ENCODE measurements around the gene TJP1. TPM values are rescaled to one million over a fixed set of nuclear protein-coding genes. Genes with fewer than 3 reads are reported as not detected.
"Not testable (repeated sequence)": the region's sequence is repeated elsewhere in the genome, so short reads cannot be mapped to it uniquely, and the experiment has no call there.

TJP1 gene
- polyA plus RNA-seq, 4 donors: 132 to 189 (median 159) TPM

DNA sequence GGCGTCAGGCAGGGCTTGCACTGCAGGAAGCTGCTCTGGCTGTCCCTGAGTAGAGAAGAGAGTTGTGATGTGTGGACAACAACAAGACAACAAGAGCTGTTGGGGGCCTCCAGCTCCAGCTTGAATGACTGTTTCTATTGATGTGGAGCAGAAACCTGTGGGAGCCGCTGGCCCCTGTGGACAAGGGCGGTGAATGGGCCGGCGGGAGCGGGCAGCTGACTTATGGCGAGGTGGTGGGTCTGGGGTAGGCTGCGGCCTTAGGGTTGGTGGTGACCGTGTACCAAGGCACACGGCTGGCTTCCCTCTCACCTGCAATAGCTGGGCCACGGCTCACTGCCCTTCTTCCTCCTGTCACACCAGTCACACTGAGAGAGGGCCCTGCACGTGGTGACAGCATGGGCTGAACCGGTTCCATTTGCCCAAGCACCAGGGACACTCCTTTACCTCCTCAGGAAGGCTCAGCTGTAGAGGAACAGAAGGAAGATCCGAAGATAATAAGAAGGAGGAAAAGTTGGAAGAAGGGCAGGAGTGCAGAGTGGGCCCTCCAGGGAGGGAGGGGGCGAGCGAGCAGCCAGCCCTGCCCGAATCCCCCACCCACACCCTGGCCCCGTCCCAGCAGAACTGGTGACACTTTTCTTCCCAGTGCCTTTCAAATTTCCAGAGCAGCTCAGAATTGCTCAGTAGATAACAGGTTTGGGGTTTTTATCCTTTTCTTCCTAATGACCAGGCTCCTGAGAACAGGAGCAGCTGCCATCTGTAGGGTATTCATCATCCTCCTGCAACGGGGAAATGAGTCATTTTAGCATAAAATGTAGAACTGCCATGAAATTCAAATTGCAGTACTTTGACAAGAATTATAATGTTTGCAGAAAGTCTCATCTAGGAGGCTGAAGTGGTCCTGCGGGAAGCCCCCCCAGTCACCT lies 136.9 kb downstream of the TJP1 start:
- DNase-seq (ENCODE audit: low read depth in 4 of 4, low spot score in 2 of 4): no peak

DNA sequence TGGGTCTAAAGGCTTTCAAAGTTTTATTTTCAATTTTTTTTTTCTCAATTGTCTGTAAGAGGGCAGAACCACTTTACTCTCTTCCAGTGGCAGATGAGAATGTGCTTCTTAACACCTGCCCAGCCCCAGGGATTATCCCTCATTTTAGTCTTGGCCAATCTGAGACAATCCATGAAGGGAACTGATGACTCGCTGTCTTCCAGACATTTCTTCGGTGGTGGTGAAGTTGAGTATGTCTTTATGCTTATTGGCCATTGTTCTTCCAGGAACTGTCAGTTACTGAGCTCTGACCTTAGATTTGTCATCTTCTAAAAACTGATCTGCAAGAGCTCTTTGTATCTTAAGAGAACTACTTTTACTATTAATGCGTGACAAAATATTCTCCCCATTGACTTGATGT lies 139.5 kb downstream of the TJP1 start:
- no peak for DNase-seq (ENCODE audit: low read depth in 4 of 4, low spot score in 2 of 4)

DNA sequence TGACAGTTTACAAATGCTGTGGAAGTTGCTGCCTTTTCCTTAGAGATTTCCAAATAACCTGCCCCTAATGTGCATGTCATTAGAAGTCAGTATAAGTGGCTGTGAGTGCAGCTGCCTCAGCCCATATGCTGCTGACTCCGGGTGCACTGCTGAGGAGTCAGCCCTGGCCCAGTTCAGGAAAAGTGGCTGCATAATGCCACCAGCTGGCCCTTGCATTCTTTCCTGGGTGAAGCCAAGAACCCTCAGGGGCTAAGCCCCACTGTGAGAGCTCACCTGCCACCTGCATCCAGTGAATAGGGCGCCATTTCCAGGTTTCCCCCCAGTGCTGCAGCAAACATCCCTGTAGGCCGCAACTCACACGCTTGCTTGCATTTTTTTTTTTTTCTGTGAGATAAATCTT lies 139.9 kb downstream of the TJP1 start:
- DNase-seq (ENCODE audit: low read depth in 4 of 4, low spot score in 2 of 4): no peak

DNA sequence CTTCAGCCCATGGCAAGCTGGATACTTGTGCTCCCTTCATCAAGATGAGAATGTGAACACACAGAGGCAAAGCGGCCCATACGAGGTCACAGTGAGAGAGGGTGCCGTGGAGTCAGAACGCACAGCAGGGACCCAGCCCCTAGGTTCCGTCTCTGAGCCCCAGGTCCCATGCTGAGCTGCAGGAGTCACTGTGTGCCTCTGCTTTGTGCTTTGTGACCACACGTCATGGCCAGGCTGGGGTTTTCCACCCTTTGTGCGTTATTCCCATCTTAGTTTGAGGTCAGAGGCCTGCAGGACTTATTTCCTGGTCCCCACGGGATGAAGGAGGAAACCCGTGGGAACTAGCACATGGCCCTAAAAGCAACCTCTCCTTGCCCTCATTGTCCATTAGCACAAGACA lies 140.3 kb downstream of the TJP1 start:
- no peak for DNase-seq (ENCODE audit: low read depth in 4 of 4, low spot score in 2 of 4)

DNA sequence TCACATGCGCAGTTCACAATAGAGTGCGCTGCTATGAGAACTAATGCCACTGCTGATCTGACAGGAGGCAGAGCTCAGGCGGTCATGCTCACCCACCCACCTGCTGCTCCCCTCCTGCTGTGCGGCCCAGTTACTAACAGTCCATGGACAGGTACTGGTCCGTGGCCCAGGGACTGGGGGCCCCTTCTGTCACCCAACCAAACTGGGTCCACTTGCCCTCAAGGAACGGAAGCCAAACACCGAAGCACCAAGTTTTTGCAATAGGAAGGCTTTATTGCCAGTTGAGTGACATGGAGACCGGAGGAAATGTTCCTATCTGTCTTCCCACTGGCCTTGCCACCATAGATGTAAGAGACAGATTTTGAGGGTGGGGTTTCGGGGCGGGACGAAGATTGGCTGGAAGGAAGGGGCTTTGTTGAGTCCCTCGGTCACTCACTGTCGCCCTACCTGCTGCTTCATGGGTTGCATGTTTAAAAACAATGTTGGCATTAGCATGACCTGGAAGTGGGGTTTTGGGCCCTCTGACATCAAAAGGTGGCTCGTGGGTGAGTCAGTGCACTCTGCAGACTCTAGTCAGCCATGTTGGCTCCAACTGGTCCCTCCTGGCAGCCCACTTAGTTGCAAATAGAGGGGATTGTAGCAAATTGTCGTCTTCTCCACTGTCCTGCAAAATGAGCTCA lies 141.0 kb downstream of the TJP1 start:
- DNase-seq (ENCODE audit: low read depth in 4 of 4, low spot score in 2 of 4): no peak

DNA sequence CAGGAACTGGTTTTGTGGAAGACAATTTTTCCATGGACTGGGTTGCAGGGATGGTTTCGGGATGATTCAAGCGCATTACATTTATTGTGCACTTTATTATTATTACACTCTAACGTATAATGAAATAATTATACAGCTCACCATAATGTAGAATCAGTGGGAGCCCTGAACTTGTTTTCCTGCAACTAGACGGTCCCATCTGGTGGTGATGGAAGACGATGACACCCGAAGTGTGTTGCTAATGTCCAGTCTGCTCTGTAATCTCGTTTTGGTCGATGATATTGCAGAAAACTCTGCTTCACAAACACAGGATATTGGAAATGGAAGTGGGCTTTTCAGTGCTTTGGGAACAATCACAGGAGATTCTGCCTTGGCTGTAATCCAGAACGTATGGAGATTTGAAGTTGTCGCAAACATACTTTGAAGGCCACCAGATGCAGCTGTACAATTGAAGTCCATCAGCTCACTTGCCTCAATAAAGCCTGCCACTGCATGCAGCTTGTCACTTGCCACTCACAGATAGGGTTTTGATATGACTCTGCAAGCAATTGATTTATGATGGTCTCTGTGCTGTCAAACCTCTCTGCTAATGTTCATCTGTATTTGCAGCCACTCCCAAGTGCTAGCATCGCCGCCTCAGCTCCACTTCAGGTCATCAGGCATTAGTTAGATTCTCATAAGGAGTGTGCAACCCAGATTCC lies 141.7 kb downstream of the TJP1 start:
- no peak for DNase-seq (ENCODE audit: low read depth in 4 of 4, low spot score in 2 of 4)

DNA sequence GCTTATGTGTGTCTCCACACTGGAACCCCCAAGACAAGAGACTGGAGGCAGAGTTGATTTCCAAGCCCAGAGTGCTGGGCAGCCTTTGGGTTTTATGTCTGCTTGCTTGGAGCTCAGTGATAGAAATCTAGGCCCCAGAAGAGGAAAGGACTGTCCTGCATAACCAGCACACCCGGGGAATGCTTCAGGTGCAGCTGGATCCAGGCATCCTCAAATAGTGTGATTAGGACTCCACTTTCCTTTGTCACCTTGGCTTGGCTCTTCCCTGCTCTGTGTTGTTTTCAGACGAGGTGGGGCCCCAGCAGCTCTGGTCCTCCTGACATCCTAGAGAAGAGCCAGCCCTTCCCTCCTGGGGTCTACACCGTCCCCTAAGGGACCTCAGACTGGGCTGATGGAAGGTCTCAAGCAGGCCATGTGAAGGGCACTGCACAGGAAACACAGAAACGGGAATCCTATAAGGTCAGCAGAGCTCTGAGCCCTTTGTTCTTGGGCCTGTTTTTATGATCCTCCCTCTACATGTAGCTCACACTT lies 143.7 kb downstream of the TJP1 start:
- DNase-seq (ENCODE audit: low read depth in 4 of 4, low spot score in 2 of 4): no peak

DNA sequence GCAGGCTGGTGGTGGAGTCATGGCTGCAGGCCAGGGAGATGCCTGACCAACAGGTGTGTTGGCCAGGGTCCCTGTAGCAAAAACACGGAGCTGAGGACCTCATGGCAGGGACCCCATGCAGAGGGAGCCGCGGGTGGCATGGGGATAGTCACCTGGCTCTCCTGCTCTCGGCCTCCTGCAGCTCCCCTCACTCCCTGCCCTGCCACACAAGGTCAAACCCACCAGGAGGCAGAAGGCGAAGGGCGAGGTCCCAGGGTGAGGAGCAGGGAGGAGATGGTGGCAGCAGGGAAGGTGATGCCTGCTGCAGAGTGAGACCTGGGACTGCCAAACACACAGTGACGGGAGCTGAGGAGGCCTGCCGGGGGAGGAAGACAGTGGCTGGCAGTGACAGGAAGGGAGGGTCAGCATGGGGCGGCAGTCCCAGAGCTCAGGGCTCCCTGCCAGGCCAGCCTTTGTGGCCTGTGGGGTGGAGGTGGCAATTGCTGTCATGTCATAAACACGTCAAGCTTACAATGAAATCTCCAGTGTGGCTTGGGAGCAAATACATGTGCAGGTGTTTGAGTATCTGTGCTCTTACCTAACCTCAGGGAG lies 144.3 kb downstream of the TJP1 start:
- DNase-seq (ENCODE audit: low read depth in 4 of 4, low spot score in 2 of 4): no peak

DNA sequence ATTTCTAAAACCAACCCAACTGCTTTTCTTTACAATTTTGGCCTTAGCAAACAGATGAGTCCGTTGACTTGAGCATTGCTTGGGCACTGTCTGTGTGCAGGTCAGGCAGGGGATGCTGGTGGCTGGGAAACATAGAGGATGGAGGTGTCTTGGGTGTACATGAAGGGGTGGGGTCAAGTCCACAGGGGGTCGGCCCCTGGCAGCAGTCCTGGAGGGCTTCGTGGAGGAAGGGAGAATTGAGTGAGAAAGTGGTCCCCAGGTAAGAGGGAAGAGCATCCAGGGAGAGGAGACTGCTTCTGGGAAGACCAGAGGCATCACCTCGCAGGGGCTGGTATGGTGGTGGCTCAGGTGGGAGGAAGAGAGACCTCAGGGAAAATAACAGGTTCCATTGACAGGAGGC lies 144.8 kb downstream of the TJP1 start:
- no peak for DNase-seq (ENCODE audit: low read depth in 4 of 4, low spot score in 2 of 4)

DNA sequence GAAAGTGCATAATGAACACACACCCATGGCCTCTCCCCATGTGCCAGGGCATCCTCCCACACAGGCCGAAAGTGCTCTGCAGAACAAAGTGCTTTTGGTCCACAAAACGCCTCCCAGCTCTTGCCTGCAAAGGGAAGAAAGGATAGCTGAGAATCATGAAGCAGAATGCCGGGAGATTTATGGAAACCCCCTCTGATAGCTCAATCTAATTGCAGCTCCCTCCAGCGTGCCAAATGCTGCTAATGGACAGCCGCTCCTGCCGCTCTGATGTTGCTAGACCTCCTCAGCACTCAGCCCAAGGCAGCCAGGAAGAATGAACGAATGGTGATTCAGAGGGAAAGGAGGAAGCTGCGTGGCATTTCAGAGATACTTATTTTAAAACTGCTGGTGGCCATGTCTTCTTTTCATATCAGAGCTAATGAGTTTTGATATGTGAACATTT lies 145.3 kb downstream of the TJP1 start:
- no peak for DNase-seq (ENCODE audit: low read depth in 4 of 4, low spot score in 2 of 4)

DNA sequence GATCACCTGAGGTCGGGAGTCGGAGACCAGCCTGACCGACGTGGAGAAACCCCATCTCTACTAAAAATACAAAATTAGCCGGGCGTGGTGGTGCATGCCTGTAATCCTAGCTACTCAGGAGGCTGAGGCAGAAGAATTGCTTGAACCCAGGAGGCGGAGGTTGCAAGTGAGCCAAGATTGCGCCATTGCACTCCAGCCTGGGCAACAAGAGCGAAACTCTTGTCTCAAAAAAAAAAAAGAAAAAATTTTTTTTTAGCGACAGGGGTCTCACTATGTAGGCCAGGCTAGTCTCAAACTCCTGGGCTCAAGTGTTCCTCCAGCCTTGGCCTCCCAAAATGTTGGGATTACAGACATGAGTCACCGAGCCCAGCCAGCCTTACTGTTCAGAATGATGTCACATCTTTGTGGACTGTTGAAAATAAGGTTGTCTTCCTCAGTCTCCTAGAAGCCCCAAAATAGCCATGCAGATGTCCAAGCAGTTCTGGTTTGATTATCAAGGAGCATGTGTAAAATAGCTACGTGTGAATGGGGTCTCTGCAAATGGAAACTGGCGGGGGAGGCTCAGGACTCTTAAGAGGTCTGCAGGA lies 145.8 kb downstream of the TJP1 start:
- not testable (repeated sequence) for DNase-seq (ENCODE audit: low read depth in 4 of 4, low spot score in 2 of 4)

DNA sequence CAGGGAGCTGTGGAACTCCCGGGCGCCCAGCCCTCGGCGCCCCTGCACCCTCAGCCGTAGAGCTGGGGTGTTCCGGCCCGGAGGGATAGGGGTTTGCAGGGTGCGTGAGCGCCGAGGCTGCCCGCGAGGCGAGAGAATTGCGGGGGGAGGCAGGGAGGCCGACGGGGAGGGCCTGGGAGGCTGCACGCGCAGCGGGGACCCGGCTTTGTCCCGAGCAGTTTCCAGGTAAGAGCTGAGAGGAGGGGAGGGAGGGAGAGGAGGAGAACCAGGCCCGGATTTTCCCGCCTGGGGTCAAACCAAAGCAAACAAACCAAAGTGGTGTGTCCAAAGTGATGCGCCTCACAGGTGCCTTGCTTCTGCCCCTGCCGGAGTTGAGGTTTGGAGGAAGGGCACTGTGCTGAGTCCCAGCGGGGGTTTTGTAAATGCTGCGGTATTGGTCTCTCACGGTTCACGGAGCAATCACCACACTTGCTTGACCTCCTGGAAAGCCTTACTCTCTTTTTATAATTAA lies 146.4 kb downstream of the TJP1 start:
- no peak for DNase-seq (ENCODE audit: low read depth in 4 of 4, low spot score in 2 of 4)

DNA sequence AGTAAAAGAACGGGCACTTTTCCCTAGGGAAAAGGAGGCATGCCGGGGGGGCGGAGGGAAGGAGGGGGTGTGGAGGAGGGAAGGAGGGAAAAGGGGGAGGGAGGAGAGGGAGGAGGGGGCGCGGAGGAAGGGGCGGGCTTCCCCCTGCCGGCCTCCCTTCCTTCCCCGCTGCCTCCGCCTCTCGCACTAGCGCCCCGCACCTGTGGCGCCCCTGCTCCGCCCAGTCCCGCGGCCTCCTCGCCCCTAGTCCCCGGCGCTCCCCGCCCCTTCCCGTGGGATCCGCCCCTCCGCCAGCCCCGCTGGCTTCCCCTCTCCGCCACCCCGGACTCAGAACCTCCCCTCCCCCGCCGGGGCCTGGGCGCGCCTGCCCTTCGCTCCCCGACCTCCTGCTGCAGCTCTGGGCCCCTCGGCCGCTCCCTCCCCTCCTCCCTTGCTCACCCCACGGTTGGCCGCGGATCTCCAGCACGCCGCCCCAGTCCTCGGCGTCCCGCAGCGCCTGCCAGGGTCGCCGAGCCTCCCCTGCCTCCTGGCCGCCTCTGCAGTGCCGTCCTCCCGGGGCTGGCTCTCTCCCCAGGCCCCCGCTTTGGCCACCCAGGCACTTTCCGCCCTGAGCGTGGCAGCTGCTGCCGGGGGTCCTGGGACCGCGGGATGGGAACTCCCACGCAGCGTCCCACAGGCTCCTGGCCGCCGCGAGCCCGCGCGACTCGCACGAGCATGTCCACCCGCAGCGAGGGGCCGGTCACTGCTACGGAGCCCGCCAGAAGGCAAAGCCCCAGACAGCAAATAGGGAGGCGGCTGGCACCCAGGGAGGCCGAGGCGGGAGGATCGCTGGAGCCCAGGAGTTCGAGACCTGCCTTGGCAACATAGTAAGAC lies 147.4 kb downstream of the TJP1 start:
- DNase-seq (ENCODE audit: low read depth in 4 of 4, low spot score in 2 of 4): peak in 1 of 4 donors; percentile 67

DNA sequence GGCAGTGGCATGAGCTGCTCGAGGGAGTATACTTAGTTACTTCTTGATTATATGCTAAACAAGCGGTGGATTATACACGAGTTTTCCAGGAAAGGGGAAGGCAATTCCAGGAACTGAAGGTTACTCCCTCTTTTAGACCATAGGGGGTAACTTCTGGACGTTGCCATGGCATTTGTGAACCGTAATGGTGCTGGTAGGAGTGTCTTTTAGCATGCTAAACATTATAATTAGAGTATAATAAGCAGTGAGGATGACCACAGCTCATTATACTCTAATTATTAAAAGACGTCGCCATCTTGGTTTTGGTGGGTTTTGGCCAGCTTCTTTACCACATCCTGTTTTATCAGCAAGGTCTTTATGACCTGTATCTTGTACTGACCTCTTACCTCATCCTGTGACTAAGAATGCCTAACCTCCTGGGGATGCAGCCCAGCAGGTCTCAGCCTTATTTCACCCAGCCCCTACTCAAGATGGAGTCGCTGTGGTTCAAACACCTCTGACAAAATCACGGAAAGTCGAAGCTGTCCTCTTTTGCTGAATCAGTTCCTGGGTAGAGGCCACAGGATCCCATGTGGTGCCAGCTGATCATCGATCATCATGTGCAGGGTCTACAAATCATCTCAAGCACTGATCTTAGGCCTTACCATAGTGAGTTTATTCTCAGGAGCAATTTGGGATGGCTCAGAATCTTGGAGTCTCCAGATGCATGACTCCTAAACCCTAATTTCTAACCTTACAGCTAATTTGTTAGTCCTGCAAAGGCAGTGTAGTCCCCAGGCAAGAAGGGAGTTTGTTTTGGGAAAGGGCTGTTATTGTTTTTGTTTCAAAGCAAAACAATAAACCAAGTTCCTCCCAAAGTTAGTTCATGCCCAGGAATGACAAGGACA lies 149.1 kb downstream of the TJP1 start:
- DNase-seq (ENCODE audit: low read depth in 4 of 4, low spot score in 2 of 4): no peak

DNA sequence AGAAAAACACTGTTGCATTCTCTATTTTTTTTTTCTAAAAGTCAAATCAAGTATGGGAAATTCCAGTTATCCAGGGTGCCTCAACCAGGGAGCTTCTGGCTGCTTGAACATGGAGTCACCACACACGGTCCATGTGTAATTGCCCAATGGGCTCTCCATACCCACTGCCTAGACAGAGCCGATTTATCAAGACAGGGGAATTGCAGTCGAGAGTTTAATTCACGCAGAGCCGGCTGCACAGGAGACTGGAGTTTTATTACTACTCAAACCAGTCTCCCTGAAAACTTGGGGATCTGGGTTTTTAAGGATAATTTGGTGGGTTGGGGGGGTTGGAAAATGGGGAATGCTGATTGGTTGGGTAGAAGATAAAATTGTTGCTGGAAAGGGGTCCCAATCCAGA lies 149.8 kb downstream of the TJP1 start:
- DNase-seq (ENCODE audit: low read depth in 4 of 4, low spot score in 2 of 4): no peak

DNA sequence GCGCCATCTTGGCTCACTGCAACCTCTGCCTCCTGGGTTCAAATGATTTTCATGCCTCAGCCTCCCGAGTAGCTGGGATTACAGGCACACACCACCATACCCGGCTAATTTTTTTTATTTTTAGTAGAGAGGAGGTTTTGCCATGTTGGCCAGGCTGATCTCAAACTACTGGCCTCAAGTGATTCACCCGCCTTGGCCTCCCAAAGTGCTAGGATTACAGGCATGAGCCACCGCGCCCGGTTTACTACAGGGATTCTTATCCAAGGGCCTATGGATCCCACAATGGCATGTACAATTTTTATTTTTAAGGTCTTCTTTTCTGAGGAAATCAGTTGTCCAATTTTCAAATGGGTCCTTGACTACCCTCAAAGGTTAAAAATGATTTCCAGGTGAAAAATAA lies 150.2 kb downstream of the TJP1 start:
- not testable (repeated sequence) for DNase-seq (ENCODE audit: low read depth in 4 of 4, low spot score in 2 of 4)

DNA sequence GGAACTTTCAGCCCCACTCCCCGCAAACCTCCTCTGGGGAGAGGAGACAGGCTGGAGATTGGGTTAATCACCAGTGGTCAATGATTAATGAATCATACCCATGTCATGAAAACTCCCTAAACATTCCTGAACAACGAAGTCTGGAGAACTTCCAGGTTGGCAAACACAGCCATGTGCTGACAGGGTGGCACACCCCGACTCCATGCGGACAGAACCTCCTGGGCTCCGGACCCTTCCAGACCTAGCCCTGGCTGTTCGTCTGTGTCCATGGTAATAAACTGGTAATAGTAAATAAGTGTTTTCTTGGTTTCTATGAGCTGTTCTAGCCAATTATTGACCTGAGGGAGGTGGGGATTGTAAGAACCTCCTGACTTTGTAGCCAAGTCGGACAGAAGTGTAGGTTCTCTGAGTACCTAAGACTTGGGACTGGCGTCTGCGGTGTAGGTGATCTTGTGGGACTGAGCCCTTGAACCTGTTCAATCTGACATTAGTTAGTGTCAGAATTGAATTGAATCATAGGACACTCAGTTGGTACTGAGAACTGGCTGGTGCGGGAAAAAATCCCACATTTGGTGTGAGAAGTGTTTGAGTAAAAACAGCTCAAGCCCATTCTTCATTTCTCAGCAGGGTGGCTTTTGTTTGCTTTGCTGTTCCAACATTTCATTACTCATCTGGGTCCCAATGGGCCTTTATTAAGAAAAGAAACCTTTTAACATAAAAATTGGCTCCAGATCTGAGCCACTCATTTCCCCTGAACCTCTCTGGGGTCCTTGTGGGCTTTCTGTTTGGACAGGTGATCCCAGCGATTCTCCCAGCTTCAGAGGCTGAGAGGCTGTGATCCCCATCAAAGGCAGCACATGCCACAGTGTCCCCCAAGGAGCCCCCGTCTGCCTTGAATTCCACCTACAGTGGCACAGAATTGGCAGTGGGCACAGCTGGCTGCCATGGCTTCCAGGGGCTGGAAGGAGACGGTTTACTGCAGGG lies 151.0 kb downstream of the TJP1 start:
- peak in 1 of 4 donors; percentile 52 for DNase-seq (ENCODE audit: low read depth in 4 of 4, low spot score in 2 of 4)
